ENCODE results near the gene CD164L2.
"Not testable (repeated sequence)": the region's sequence is repeated elsewhere in the genome, so short reads cannot be mapped to it uniquely, and the experiment has no call there.

Gene CD164L2

GRCh38 chr1:27392096-27392777 lies 9.1 kb upstream of the CD164L2 start, which contains the start of gene GPR3:
Gene GPR3, plus strand, starts transcription at chr1:27392622. Its CDS starts 1,177 bp downstream, at chr1:27393799.
- Histone ChIP-seq H4K12ac (ENCODE audit: low read depth, low read length) (no peak within 1 kb of the TSS), H3K36me3 (ENCODE audit: control insufficient read depth in 1 of 2, insufficient read depth in 2 of 2, low read length in 2 of 2) (no peaks in the 10 kb centered on the region), H3K18ac (ENCODE audit: low read length) (no peak within 1 kb of the TSS), H3K27me3 (ENCODE audit: insufficient read depth, low read length) (no peaks in the 10 kb centered on the region), H2BK120ac (ENCODE audit: insufficient read depth, low read length, poor library complexity) (no peak within 1 kb of the TSS), H2AK5ac (ENCODE audit: low read length) (no peak within 1 kb of the TSS), H3K9me3 (ENCODE audit: insufficient read depth, low read depth, low read length) (no peaks in the 10 kb centered on the region), H3K14ac (ENCODE audit: low read length) (no peak within 1 kb of the TSS), H2BK12ac (ENCODE audit: low read length) (no peak within 1 kb of the TSS), H3K4ac (ENCODE audit: low read depth, low read length) (no peak within 1 kb of the TSS), H3K79me2 (ENCODE audit: control insufficient read depth, insufficient read depth, low read length, poor library complexity) (no peaks in the 10 kb centered on the region), H4K8ac (ENCODE audit: low read depth, low read length) (peak within 1 kb of the TSS; percentile 28), H3K23ac (ENCODE audit: low read length) (no peak within 1 kb of the TSS), H3K27ac (ENCODE audit: low read depth, low read length) (no peak within 1 kb of the TSS), H3K4me1 (ENCODE audit: control insufficient read depth in 1 of 2, insufficient read depth in 2 of 2, low read length in 2 of 2) (peaks cover 2 to 13% of the 10 kb centered on the region in 2 experiments), H3K79me1 (ENCODE audit: low read length) (peaks cover 2% of the 10 kb centered on the region), H2BK5ac (ENCODE audit: low read depth, low read length, poor library complexity) (no peak within 1 kb of the TSS), H2AFZ (ENCODE audit: insufficient read depth, low read length, poor library complexity) (peak within 1 kb of the TSS; percentile 64), H3K4me2 (ENCODE audit: low read length) (peak within 1 kb of the TSS; percentile 93), H3K9ac (ENCODE audit: low read length) (peak within 1 kb of the TSS; percentile 15), H4K91ac (ENCODE audit: low read depth, low read length) (no peak within 1 kb of the TSS), H3K4me3 (ENCODE audit: low read depth, low read length) (peak within 1 kb of the TSS; percentile 70)
- no CpG with 5 or more reads among the region's 69 CpGs for WGBS (ENCODE audit: extremely low coverage, insufficient coverage, insufficient read length)
- peak; percentile 85 to 92 for DNase-seq

- DNase-seq: no peak
- H3K36me3 ChIP-seq (ENCODE audit: control insufficient read depth in 1 of 2, insufficient read depth in 2 of 2, low read length in 2 of 2): no peaks in the 10 kb centered on the region
- H2BK120ac ChIP-seq (ENCODE audit: insufficient read depth, low read length, poor library complexity): no peak overlapping the region
- H3K9me3 ChIP-seq (ENCODE audit: insufficient read depth, low read depth, low read length): no peaks in the 10 kb centered on the region
- no peak overlapping the region for H2BK5ac ChIP-seq (ENCODE audit: low read depth, low read length, poor library complexity)
- no peak overlapping the region for H3K23ac ChIP-seq (ENCODE audit: low read length)
- H3K27ac ChIP-seq (ENCODE audit: low read depth, low read length): no peak overlapping the region
- H3K4ac ChIP-seq (ENCODE audit: low read depth, low read length): no peak overlapping the region
- no peak overlapping the region for H4K91ac ChIP-seq (ENCODE audit: low read depth, low read length)
- WGBS (ENCODE audit: extremely low coverage, insufficient coverage, insufficient read length): no CpG with 5 or more reads among the region's 13 CpGs
- no peak overlapping the region for H3K4me3 ChIP-seq (ENCODE audit: low read depth, low read length)
- H3K79me1 ChIP-seq (ENCODE audit: low read length): peaks cover 2% of the 10 kb centered on the region
- no peak overlapping the region for H4K8ac ChIP-seq (ENCODE audit: low read depth, low read length)
- H3K18ac ChIP-seq (ENCODE audit: low read length): no peak overlapping the region
- no peak overlapping the region for H4K12ac ChIP-seq (ENCODE audit: low read depth, low read length)
- H3K79me2 ChIP-seq (ENCODE audit: control insufficient read depth, insufficient read depth, low read length, poor library complexity): no peaks in the 10 kb centered on the region
- no peaks in the 10 kb centered on the region for H3K27me3 ChIP-seq (ENCODE audit: insufficient read depth, low read length)
- H2AFZ ChIP-seq (ENCODE audit: insufficient read depth, low read length, poor library complexity): no peak overlapping the region
- no peak overlapping the region for H3K14ac ChIP-seq (ENCODE audit: low read length)
- H2BK12ac ChIP-seq (ENCODE audit: low read length): no peak overlapping the region
- H3K4me1 ChIP-seq (ENCODE audit: control insufficient read depth in 1 of 2, insufficient read depth in 2 of 2, low read length in 2 of 2): peaks cover 2 to 13% of the 10 kb centered on the region in 2 experiments
- H3K9ac ChIP-seq (ENCODE audit: low read length): no peak overlapping the region
- no peak overlapping the region for H2AK5ac ChIP-seq (ENCODE audit: low read length)
- peak overlapping the region; percentile 93 for H3K4me2 ChIP-seq (ENCODE audit: low read length)
Observed at GRCh38 chr1:27391511-27392095, 8.5 kb upstream of the CD164L2 start.

- H4K8ac ChIP-seq (ENCODE audit: low read depth, low read length): no peak overlapping the region
Observed at GRCh38 chr1:27388337-27389005, 5.3 kb upstream of the CD164L2 start.

GRCh38 chr1:27384797-27385196 lies 1.7 kb upstream of the CD164L2 start:
- not testable (repeated sequence) for H3K27ac ChIP-seq (ENCODE audit: low read depth, low read length); H3K9me3 ChIP-seq (ENCODE audit: insufficient read depth, low read depth, low read length); H3K9ac ChIP-seq (ENCODE audit: low read length); H3K18ac ChIP-seq (ENCODE audit: low read length); H3K79me1 ChIP-seq (ENCODE audit: low read length); H3K4me1 ChIP-seq (ENCODE audit: control insufficient read depth in 1 of 2, insufficient read depth in 2 of 2, low read length in 2 of 2); H2AFZ ChIP-seq (ENCODE audit: insufficient read depth, low read length, poor library complexity); H4K91ac ChIP-seq (ENCODE audit: low read depth, low read length); H2AK5ac ChIP-seq (ENCODE audit: low read length); H3K4ac ChIP-seq (ENCODE audit: low read depth, low read length); DNase-seq; H3K14ac ChIP-seq (ENCODE audit: low read length); H3K4me3 ChIP-seq (ENCODE audit: low read depth, low read length); H3K23ac ChIP-seq (ENCODE audit: low read length); H3K4me2 ChIP-seq (ENCODE audit: low read length); H3K79me2 ChIP-seq (ENCODE audit: control insufficient read depth, insufficient read depth, low read length, poor library complexity); H2BK5ac ChIP-seq (ENCODE audit: low read depth, low read length, poor library complexity); H3K27me3 ChIP-seq (ENCODE audit: insufficient read depth, low read length); H2BK120ac ChIP-seq (ENCODE audit: insufficient read depth, low read length, poor library complexity); H4K12ac ChIP-seq (ENCODE audit: low read depth, low read length); H3K36me3 ChIP-seq (ENCODE audit: control insufficient read depth in 1 of 2, insufficient read depth in 2 of 2, low read length in 2 of 2); H4K8ac ChIP-seq (ENCODE audit: low read depth, low read length); H2BK12ac ChIP-seq (ENCODE audit: low read length)
- no CpG with 5 or more reads among the region's 3 CpGs for WGBS (ENCODE audit: extremely low coverage, insufficient coverage, insufficient read length)

More at GRCh38 chr1:27388337-27389005, 5.3 kb upstream of the CD164L2 start:
- H2BK12ac ChIP-seq (ENCODE audit: low read length): no peak overlapping the region
- no peaks in the 10 kb centered on the region for H3K27me3 ChIP-seq (ENCODE audit: insufficient read depth, low read length)
- WGBS (ENCODE audit: extremely low coverage, insufficient coverage, insufficient read length): no CpG with 5 or more reads among the region's 5 CpGs
- no peak overlapping the region for H3K23ac ChIP-seq (ENCODE audit: low read length)
- no peaks in the 10 kb centered on the region for H3K9me3 ChIP-seq (ENCODE audit: insufficient read depth, low read depth, low read length)
- no peak overlapping the region for H4K91ac ChIP-seq (ENCODE audit: low read depth, low read length)
- no peaks in the 10 kb centered on the region for H3K36me3 ChIP-seq (ENCODE audit: control insufficient read depth in 1 of 2, insufficient read depth in 2 of 2, low read length in 2 of 2)
- peak; percentile 64 to 91 for DNase-seq
- H3K4me3 ChIP-seq (ENCODE audit: low read depth, low read length): no peak overlapping the region
- no peaks in the 10 kb centered on the region for H3K79me2 ChIP-seq (ENCODE audit: control insufficient read depth, insufficient read depth, low read length, poor library complexity)
- no peak overlapping the region for H3K14ac ChIP-seq (ENCODE audit: low read length)
- no peak overlapping the region for H2BK120ac ChIP-seq (ENCODE audit: insufficient read depth, low read length, poor library complexity)
- H2AK5ac ChIP-seq (ENCODE audit: low read length): no peak overlapping the region
- H3K18ac ChIP-seq (ENCODE audit: low read length): no peak overlapping the region
- no peak overlapping the region for H4K12ac ChIP-seq (ENCODE audit: low read depth, low read length)
- H3K9ac ChIP-seq (ENCODE audit: low read length): no peak overlapping the region
- H3K4me1 ChIP-seq (ENCODE audit: control insufficient read depth in 1 of 2, insufficient read depth in 2 of 2, low read length in 2 of 2): peaks cover 2 to 13% of the 10 kb centered on the region in 2 experiments
- no peak overlapping the region for H3K4ac ChIP-seq (ENCODE audit: low read depth, low read length)
- H3K79me1 ChIP-seq (ENCODE audit: low read length): peaks cover 2% of the 10 kb centered on the region
- H3K4me2 ChIP-seq (ENCODE audit: low read length): no peak overlapping the region
- no peak overlapping the region for H2BK5ac ChIP-seq (ENCODE audit: low read depth, low read length, poor library complexity)
- no peak overlapping the region for H3K27ac ChIP-seq (ENCODE audit: low read depth, low read length)
- no peak overlapping the region for H2AFZ ChIP-seq (ENCODE audit: insufficient read depth, low read length, poor library complexity)
